ENCODE measurements around the gene RAMAC.
"Not testable (repeated sequence)": the region's sequence is repeated elsewhere in the genome, so short reads cannot be mapped to it uniquely, and the experiment has no call there.

RAMAC gene

GRCh38 chr15:83010709-83011270 lies 24.8 kb downstream of the RAMAC start:
- peak; percentile 84 for FAIRE-seq
- peak; percentile 71 for DNase-seq (ENCODE audit: insufficient read length, low spot score)
- no peak for TF ChIP-seq POLR2A (IDR thresholded peaks at IDR 0.05; ENCODE audit: low read depth, low read length)
- TF ChIP-seq TAF1 (IDR thresholded peaks at IDR 0.05; ENCODE audit: low read depth, low read length) = no peak
- TF ChIP-seq POLR2AphosphoS5 (IDR thresholded peaks at IDR 0.05; ENCODE audit: low read depth, low read length) = no peak
- TF ChIP-seq POU2F2 (IDR thresholded peaks at IDR 0.05; ENCODE audit: low read depth, low read length) = no peak
- TF ChIP-seq PAX5 (IDR thresholded peaks at IDR 0.05; ENCODE audit: insufficient read depth, low read length, severe bottlenecking) = no peak
- TF ChIP-seq SPI1 (IDR thresholded peaks at IDR 0.05; ENCODE audit: low read depth, low read length) = no peak

- FAIRE-seq (peak; percentile 83), DNase-seq (ENCODE audit: insufficient read length, low spot score) (peak; percentile 87)
- TF ChIP-seq POU2F2 (IDR thresholded peaks at IDR 0.05; ENCODE audit: low read depth, low read length) = peak; percentile 34; the same call in 1 of the 2 replicates
- TF ChIP-seq SPI1 (IDR thresholded peaks at IDR 0.05; ENCODE audit: low read depth, low read length) = no peak; the same call in 1 of the 2 replicates
- no peak for TF ChIP-seq PAX5 (IDR thresholded peaks at IDR 0.05; ENCODE audit: insufficient read depth, low read length, severe bottlenecking)
- peak; percentile 90 for TF ChIP-seq POLR2AphosphoS5 (IDR thresholded peaks at IDR 0.05; ENCODE audit: low read depth, low read length)
- TF ChIP-seq TAF1 (IDR thresholded peaks at IDR 0.05; ENCODE audit: low read depth, low read length) = peak; percentile 76
- TF ChIP-seq POLR2A (IDR thresholded peaks at IDR 0.05; ENCODE audit: low read depth, low read length) = peak; percentile 70
Observed at GRCh38 chr15:83011271-83012075, 25.5 kb downstream of the RAMAC start, which contains the start of gene C15orf40. Gene C15orf40 (minus strand): TSS chr15:83011639. CDS start chr15:83011607, 32 bp downstream.

DNA sequence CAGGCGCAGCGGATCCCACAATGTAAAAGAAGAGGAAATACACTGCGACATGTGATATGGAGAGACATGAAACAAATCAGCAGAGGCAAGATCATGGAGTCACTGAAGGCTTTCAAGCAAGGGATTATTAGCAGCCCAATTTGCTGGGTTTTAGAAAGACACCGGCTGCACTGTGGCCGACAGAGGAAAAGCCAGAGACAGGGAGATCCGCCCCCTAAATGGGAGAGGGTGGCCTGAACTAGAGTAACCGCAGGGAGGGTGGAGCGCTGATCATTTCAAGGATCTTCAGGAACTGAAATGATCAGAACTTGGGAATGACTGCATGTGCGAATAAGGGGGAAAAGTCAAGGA lies 26.0 kb downstream of the RAMAC start:
- FAIRE-seq = no peak
- TF ChIP-seq SPI1 (IDR thresholded peaks at IDR 0.05; ENCODE audit: low read depth, low read length) (no peak), TAF1 (IDR thresholded peaks at IDR 0.05; ENCODE audit: low read depth, low read length) (no peak), POLR2A (IDR thresholded peaks at IDR 0.05; ENCODE audit: low read depth, low read length) (no peak), POU2F2 (IDR thresholded peaks at IDR 0.05; ENCODE audit: low read depth, low read length) (0 out of 2 replicates have a peak, but pooled peaks have one; percentile 9), PAX5 (IDR thresholded peaks at IDR 0.05; ENCODE audit: insufficient read depth, low read length, severe bottlenecking) (no peak)
- no peak for DNase-seq (ENCODE audit: insufficient read length, low spot score)

DNA sequence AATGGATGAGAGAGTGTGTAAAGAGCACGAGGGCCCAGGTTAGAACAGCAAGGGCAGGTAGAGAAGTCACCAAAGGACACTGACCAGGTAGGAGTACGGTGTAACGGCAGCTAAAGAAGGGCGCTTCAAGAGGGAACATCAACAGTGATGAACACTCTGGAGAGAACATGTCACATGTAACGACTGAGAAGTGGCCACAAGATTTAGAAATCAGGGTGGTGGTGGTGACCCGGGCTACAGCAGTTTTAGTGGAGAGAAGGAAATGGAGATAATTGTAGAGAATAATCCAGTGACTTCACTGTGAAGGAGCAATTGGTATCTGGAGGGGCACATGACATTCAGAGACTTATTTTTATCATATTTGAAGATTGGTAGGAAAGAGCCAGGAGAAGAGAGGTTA lies 26.6 kb downstream of the RAMAC start:
- no peak for FAIRE-seq
- DNase-seq (ENCODE audit: insufficient read length, low spot score) = no peak

DNA sequence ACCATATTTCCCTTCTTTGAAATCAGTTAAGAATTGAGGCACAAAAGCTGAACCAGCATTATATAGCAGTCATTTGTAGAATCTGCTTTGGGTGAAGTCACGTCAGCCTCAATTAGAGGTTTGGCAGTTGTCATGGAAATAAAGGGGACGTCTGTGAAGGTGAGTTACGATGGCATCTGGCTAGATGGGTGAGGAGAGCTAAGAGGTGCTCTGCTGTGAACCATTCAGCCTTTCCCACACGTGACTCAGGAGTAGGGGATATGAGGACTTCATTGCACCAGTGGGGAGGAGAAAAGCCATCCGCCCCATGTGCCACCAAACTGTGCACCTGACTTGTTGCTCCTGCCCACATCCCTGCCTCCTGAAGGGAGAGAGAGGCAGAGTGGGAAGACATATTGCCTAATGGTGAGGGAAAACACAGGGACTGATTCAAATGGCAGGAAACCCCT lies 28.2 kb downstream of the RAMAC start:
- no peak for FAIRE-seq
- TF ChIP-seq SPI1 (IDR thresholded peaks at IDR 0.05; ENCODE audit: low read depth, low read length) (no peak), POLR2AphosphoS5 (IDR thresholded peaks at IDR 0.05; ENCODE audit: low read depth, low read length) (peak; percentile 77; the same call in 1 of the 2 replicates), POLR2A (IDR thresholded peaks at IDR 0.05; ENCODE audit: low read depth, low read length) (peak; percentile 20; the same call in 1 of the 2 replicates)
- DNase-seq (ENCODE audit: insufficient read length, low spot score) = no peak

More for the DNA sequence above, 26.6 kb downstream of the RAMAC start:
- TF ChIP-seq SPI1 (IDR thresholded peaks at IDR 0.05; ENCODE audit: low read depth, low read length) = no peak
- no peak for TF ChIP-seq POLR2A (IDR thresholded peaks at IDR 0.05; ENCODE audit: low read depth, low read length)
- TF ChIP-seq PAX5 (IDR thresholded peaks at IDR 0.05; ENCODE audit: insufficient read depth, low read length, severe bottlenecking) = no peak
- no peak for TF ChIP-seq TAF1 (IDR thresholded peaks at IDR 0.05; ENCODE audit: low read depth, low read length)
- TF ChIP-seq POLR2AphosphoS5 (IDR thresholded peaks at IDR 0.05; ENCODE audit: low read depth, low read length) = no peak
- no peak for TF ChIP-seq POU2F2 (IDR thresholded peaks at IDR 0.05; ENCODE audit: low read depth, low read length)

- TF ChIP-seq POLR2A (IDR thresholded peaks at IDR 0.05; ENCODE audit: low read depth, low read length) (peak; percentile 37), SPI1 (IDR thresholded peaks at IDR 0.05; ENCODE audit: low read depth, low read length) (no peak), POLR2AphosphoS5 (IDR thresholded peaks at IDR 0.05; ENCODE audit: low read depth, low read length) (0 out of 2 replicates have a peak, but pooled peaks have one; percentile 6)
- no peak for FAIRE-seq
Observed at GRCh38 chr15:83015361-83015760, 29.4 kb downstream of the RAMAC start.

GRCh38 chr15:83016906-83017305 lies 30.9 kb downstream of the RAMAC start:
- DNase-seq (ENCODE audit: insufficient read length, low spot score) (no peak), FAIRE-seq (no peak)
- TF ChIP-seq SPI1 (IDR thresholded peaks at IDR 0.05; ENCODE audit: low read depth, low read length) (no peak), TAF1 (IDR thresholded peaks at IDR 0.05; ENCODE audit: low read depth, low read length) (no peak), POU2F2 (IDR thresholded peaks at IDR 0.05; ENCODE audit: low read depth, low read length) (no peak), PAX5 (IDR thresholded peaks at IDR 0.05; ENCODE audit: insufficient read depth, low read length, severe bottlenecking) (no peak), POLR2A (IDR thresholded peaks at IDR 0.05; ENCODE audit: low read depth, low read length) (no peak), POLR2AphosphoS5 (IDR thresholded peaks at IDR 0.05; ENCODE audit: low read depth, low read length) (no peak)

More at GRCh38 chr15:83015361-83015760, 29.4 kb downstream of the RAMAC start:
- DNase-seq (ENCODE audit: insufficient read length, low spot score) = no peak

- DNase-seq (ENCODE audit: insufficient read length, low spot score) (no peak), FAIRE-seq (no peak)
- no peak for TF ChIP-seq POLR2AphosphoS5 (IDR thresholded peaks at IDR 0.05; ENCODE audit: low read depth, low read length)
- TF ChIP-seq SPI1 (IDR thresholded peaks at IDR 0.05; ENCODE audit: low read depth, low read length) = no peak
- TF ChIP-seq POLR2A (IDR thresholded peaks at IDR 0.05; ENCODE audit: low read depth, low read length) = no peak
- TF ChIP-seq PAX5 (IDR thresholded peaks at IDR 0.05; ENCODE audit: insufficient read depth, low read length, severe bottlenecking) = no peak
- TF ChIP-seq POU2F2 (IDR thresholded peaks at IDR 0.05; ENCODE audit: low read depth, low read length) = no peak
- no peak for TF ChIP-seq TAF1 (IDR thresholded peaks at IDR 0.05; ENCODE audit: low read depth, low read length)
Observed at GRCh38 chr15:83018436-83018835, 32.4 kb downstream of the RAMAC start.

DNA sequence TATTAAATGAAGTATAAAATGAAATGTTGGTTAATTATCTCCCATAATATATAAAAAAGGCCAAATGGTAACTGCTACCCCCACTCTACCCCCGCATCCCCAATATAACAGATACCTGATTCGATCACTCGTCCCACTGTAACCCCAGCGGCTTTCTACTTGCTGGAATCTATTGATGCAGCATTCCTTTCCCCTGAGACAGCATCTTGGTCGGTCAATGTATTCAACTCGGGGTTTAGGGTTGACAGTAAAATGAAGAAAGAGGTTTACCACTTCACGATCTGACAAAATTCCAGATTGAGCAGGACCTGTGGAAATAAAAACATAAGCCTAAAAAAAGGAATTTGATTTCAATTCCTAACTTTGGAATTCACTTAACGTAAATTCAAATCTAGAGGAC lies 44.0 kb downstream of the RAMAC start:
- FAIRE-seq (no peak), DNase-seq (ENCODE audit: insufficient read length, low spot score) (no peak)
- TF ChIP-seq PAX5 (IDR thresholded peaks at IDR 0.05; ENCODE audit: insufficient read depth, low read length, severe bottlenecking) = no peak
- no peak for TF ChIP-seq POLR2A (IDR thresholded peaks at IDR 0.05; ENCODE audit: low read depth, low read length)
- no peak for TF ChIP-seq POU2F2 (IDR thresholded peaks at IDR 0.05; ENCODE audit: low read depth, low read length)
- TF ChIP-seq SPI1 (IDR thresholded peaks at IDR 0.05; ENCODE audit: low read depth, low read length) = no peak
- TF ChIP-seq POLR2AphosphoS5 (IDR thresholded peaks at IDR 0.05; ENCODE audit: low read depth, low read length) = no peak
- no peak for TF ChIP-seq TAF1 (IDR thresholded peaks at IDR 0.05; ENCODE audit: low read depth, low read length)

DNA sequence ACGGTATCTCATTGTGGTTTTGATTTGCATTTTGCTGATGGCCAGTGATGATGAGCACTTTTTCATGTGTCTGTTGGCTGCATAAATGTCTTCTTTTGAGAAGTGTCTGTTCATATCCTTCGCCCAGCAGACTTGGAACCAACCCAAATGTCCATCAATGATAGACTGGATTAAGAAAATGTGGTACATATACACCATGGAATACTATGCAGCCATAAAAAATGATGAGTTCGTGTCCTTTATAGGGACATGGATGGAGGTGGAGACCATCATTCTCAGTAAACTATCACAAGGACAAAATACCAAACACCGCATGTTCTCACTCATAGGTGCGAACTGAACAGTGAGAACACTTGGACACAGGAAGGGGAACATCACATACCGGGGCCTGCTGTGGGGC lies 45.2 kb downstream of the RAMAC start:
- FAIRE-seq; DNase-seq (ENCODE audit: insufficient read length, low spot score): not testable (repeated sequence)

Data from GM12891 (cell line).